ENCODE measurements around the gene SLC11A2. TPM values are rescaled to one million over a fixed set of nuclear protein-coding genes. Genes with fewer than 3 reads are reported as not detected.
A peak's percentile ranks its signal among the peaks of the same experiment; 100 is the strongest.
"Not testable (repeated sequence)": the region's sequence is repeated elsewhere in the genome, so short reads cannot be mapped to it uniquely, and the experiment has no call there.

The SLC11A2 gene
- polyA plus RNA-seq, 1 donor, result 22.4 TPM

DNA sequence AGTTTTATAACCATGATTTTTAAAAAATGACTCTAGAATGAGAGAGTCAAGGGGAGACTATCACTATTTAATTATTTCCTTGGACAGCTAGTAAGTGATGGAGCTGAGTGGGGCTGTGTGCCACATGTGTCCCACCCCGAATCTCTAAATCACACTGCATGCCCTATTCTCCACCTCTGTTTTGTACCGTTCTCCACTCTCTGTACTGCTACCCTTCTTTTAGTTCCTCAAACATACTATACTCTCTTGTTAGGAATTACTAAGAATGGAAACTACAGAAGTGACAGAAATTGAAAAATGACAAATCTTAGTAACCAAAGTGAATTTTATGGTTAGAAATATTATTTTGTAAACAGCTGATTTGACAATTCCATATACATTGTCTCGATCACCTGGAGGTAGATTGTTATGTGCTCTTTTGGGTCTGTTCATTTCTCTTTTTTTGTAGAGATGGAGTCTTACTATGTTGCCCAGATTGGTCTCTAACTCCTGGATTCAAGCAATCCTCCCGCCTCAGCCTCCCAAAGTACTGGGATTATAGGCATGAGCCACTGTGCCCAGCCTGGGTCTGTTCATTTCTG is 35.9 kb downstream of the SLC11A2 start:
- no peak for DNase-seq

DNA sequence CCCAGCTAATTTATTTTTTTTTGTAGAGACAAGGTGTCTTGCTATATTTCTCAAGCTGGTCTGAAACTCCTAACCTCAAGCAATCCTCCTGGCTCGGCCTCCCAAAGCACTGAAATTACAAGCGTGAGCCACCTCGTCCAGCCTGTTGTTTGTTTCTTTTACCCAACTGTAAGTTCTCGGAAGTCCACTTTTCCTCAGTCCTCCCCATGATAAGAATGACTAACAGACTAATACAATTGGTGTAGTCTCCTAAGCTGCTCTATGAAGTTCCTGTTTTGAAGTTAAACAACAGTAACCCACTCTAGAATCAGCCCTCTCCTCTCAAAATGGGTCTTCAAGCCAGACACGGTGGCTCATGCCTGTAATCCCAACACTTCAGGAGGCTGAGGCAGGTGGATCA is 37.3 kb downstream of the SLC11A2 start:
- DNase-seq, result no peak

DNA sequence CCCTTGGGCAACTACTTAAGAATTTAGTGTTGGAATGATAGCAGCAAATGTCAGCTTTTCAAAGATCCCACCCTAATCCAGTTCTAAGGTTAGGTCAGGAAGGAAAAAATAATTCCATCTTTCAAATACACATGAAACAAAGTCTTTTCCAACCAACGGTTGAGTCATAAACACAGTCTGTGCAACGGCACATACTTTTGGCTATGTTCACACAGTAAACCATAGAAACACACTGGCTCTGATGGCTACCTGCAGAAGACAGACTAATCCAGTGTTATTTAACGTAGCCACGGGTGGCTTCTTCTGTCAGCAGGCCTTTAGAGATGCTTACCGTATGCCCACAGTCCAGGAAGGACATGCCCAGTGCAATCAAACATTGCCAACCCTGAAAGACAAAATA is 38.1 kb downstream of the SLC11A2 start:
- DNase-seq, result no peak

DNA sequence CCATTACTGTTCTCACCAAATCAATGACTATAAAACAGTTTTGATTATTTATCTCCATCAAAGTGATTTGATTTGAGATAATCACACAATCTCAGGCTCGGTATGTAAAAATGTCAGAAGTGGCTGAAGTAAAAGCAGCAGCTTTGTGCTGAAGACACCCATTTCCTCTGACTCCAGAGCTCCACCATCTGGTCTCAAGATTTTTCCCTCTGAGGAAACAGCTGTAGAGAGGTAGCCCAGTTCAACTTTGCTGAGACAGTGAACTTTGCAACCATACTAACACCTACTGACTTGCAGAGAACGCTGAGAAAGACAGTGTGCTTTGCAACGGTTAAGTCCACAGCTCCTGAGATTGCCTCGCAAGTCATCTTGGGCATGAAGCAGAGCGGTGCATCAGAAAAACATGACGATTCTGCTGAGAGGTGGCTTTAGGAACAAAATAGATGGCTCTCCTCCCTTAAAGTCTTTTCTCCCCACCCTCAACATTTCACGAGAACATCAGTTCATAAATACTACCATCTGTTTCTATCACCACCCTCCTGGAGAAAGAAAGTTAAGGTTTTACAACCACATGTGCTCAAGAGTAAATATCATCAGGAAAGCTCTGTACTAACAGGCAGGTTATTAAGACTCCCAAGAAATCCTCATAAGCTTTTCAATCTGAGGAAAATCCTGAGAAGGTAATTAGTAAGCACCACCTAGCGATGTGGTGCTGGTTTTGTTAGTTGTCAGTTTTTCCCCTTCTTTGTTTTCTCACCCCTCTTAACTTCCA is 39.0 kb downstream of the SLC11A2 start:
- peak; percentile 70 for DNase-seq

DNA sequence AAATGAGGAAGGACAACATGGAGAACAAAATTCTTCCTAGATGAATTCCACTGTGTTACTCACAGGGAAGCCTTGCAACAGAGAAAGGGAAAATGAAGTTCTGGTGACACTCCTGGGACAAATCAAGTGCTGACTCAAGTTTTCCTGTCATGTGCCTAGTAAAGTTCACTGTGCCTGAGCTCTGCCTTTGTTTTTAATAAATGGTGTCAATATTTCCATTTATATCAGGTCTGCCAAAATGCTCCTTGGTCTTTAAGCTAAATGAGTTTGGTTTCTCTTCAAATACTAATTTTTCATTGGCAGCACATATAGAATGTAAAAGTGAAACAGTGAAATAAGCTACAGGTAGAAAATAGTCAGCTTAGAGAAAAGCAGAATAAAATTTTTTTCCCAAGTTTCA is 40.9 kb downstream of the SLC11A2 start:
- DNase-seq, result peak; percentile 84

DNA sequence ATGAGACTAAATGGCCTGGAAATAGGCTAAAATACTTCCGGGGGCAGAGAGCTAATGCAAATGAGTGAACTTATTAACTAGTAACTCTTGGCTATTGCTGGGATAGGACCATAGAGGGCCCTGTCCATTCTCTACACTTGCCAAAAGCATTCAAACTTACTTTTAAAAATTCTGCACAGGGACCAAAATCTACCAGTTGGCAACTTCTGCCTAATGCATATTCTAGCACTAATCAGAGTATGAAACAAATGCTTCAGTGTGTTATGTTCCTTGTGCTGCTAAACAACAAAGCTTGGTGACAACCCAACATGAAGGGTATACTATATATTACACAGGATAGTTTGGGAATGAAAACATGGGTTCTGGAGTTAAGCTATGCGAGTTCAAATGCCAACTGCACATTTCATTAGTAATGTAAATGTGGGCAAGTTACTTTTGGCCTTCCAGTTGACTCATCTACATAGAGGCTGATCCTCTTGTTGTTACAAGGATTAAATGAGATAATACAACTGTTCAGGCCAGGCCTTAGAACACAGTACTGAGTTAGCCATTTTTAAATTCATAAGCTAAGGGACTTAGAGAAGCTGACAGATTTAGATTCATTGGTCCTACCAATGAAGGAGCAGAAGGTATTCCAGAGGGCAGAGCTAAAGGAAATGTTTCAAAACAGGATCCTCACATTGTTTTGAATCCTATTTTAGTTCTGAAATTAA is 41.4 kb downstream of the SLC11A2 start:
- DNase-seq, result no peak

DNA sequence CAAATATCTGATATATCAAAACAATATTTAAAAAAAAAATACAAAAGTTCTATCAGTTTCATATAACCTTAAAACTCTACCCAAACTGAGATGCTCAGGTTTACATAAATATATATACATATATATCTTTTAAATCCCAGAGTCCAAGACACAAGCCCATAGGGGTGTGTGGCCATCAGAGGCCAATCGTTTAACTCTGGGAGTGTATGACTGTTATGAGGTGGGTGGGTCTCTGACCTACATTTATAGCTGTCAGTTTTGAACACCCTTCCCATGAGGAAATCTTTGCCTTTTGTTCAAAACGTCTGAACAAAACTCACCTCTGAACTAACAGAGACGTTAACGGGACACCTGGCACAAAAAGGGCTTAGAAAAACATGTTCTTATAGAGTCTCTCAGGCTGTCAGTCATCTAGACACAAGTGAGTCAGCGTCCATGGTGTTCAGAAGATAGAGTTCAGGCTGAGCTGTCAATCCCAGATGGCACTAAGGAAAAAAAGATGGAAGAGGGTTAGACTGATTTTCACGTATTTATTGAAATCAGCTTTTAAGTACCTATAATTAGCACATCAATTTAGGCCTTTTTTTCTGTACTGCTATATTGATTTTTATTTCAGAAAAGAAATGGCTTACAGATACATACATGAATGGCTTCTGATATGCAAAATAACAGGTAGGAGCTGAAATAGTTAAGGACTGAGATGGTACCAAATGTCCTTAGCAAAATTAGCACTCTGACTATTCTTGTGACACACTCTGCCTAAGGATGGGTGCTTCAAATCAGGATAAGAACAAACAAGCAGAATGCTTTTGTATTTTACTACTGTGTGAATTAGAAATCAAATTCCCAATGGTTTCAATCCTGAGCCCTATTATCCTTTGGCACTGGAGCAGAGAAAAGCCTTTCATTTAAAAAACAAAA is 44.6 kb downstream of the SLC11A2 start:
- DNase-seq, result no peak

DNA sequence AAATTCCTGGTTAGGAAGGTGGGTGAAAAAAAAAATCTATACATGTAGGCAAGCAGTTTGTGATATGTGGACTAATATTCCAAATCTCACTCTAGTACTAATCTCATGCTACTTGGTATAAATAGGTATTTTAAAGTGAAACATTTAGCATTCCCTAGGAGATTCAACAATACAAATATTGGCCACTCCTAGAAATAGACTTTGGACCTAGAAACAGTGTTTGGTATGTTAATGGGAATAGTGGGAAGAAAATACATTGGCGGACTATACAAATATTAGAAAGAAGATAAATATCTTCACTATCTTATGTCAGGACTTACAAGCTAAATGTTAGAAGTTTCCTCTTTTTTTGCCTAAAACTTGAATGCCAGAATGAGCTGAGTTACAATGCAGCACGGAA is 45.6 kb downstream of the SLC11A2 start:
- no peak for DNase-seq

DNA sequence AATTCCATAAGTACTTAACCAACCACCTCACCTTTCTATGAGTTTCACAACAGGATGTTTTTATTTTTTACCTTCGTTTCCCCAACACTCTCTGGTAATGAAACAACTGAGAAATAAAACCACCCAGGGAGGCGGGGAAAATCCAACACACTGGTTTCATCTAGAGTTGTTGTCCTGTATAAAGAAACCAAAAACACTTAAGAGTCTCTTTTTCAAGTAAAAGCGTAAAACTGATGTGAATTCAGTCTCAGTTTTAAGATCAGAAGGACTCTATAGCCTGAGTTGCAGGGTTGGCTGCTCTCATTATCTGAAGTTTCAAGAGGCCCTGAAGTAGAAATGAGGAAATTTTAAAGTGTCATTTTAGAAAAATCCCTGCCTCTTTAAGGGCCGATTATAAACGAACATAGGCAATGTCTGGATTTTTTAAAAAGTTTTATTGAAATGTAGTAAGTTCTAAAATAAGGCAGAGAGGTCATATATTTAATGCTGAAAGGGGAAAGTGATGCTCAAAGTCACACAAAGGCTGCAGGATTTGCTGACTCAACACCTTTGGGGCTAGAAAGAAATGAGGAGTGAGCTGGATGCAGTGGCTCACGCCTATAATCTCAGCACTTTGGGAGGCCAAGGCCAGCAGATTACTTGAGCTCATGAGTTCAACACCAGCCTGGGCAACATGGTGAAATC is 46.7 kb downstream of the SLC11A2 start:
- DNase-seq, result no peak

DNA sequence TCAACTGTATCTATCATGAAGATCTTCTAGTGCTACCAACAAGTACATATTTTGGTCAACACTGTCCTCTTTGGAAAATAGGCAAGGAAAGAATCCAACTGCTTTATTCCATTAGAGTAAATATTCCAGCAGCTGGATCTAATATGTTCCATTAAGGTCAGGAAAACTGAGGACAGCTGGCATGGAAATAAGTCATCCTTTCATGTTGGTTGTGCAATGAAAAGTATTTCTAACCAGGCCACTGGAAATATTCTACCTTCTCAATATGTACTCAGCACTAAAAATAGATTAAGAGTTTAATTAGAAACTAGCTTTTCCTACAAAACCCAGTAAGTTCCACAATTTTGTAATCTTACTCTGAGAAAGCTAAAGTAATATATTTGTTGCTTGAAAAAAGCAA is 54.2 kb downstream of the SLC11A2 start:
- DNase-seq, result no peak

DNA sequence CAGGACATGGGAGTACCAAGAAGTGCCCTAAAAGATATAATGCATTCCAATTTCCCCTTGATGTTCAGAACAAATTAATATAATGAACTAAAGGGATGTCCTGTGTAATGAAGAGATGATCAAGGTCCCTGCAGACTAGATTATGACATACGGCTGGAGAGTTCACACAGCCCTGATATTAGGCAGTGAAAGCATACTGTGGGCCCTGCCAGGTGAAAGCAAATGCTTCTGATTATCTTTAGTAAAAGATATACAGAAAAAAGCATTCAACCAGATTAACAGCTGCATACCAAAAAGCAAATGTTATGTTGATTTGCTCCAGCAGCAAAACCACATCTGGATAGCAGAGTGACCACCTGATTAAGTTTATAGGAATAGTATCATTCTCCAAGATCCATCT is 61.8 kb downstream of the SLC11A2 start:
- DNase-seq, result no peak

DNA sequence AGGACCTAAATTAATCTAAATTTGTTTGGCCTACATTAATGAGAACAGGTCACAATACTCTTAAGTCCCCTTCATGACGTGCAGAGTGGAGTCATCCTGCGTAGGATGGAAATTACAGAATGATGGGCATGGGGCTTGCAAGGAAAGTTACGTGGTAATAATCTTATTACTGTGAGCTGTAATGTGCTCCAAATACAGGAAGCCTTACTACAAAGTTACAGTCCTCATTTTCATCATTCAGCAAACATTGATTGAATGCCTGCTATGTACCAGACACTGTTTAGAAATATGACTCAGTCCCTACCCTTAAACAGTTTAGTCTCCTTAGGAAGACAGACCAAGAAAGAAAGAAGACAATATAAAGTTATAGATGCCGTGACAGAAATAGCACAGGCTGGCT is 64.5 kb downstream of the SLC11A2 start:
- DNase-seq, result no peak

DNA sequence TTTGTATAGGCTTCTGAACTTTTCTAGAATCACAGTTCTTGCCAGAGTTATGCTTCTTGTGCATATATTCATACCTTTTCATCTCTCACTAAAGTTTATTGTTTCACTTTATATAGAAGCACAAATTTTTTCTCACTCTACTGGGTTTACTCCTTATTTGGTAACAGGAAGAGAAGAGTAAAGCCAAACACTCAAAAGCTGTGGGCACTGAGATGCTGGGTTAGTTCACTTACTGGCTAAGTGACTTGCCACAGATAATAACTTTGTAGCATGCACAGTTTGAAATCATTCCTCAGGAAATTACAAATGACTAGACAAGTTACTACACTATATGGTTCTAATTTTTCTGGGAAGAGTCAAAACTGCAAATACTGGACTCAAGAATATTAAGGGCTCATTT is 66.1 kb downstream of the SLC11A2 start:
- DNase-seq, result no peak

DNA sequence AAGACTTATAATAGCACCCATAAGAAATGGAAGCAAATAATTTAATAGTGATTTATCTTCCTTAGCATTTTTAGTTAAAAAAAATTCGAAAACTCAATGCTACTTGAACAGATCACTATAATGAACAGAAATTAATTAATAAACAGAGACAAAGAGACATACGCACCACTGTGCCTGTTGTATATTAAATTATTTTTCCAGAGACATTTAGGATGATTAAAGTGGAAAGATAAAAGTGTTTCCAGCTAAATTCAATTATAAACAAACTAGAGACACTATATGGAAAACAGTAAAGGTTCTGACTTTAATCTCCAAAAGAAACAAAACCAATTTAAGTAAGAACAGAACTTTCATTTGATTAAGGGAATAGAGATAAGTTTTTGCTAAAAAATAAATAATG is 70.5 kb downstream of the SLC11A2 start:
- DNase-seq, result no peak

DNA sequence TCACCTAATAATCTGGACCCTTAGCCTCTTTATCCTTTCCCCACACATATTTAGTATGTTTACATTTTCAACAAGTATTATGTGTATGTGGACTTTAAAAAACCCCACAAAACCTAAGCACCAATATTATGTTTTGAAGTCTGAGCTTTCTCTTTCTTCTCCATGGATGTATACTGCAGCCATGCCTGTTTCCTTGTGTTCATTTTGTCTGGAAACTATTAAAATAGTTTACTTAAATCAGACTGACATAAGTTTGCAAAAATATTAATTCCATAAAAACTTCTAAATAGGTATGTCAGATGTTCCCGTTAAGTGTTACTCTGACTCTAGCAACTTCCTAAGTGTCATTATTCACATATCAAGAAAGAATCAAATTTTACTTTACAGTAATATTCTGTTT is 70.9 kb downstream of the SLC11A2 start:
- no peak for DNase-seq

DNA sequence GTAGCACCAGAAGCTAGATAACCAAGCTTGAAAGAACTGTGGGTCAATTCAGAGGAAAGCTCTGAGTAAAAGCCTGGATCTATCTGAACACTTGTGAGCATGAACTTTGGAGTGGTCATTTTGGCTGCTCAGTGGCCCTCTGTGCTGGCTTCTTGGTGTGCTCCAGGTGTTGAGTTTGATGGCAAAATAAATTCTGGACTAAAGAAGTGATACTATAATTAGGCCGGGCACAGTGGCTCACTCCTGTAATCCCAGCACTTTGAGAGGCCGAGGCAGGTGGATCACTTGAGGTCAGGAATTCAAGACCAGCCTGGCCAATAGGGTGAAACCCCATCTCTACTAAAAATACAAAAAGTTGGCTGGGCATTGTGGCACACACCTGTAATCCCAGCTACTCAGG is 71.4 kb downstream of the SLC11A2 start:
- not testable (repeated sequence) for DNase-seq

DNA sequence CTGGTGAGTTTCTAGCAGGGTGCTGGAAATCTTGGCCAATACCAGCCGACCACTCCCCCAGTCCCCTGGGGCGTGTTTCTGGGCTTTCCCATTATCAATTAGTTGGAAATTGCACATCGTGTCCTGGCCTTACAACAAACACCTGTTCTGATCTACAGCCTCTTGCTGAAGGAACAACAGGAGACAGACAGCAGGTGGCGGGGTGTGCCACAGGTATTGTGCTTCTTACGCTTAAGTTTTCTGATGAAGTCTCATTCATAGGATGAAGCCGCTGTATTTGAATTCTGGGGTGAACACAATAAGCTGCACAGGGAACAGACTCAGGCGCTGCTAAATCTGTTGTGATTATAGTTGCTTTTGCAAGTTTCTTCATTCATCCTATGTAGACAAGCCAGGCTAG is 73.1 kb downstream of the SLC11A2 start:
- no peak for DNase-seq

DNA sequence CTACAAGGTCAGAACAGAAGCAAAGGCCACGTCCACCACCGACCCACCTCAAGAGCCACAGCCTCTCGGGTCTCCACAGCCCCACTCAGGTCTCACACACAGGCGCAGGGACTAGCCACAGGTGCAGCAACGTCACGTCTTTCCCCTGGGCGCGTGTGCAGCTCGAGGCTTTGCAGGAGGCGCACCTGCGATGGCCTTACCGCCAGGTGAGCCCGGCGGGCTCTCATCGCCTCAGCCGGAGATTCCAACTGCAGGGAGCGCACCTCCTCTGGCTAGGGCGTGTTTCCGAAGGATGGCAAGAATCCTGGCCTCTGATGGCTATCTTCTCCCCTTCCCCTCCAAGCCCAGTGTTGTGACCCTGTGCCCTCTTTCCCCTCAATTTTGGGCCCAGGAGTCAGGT is 73.7 kb downstream of the SLC11A2 start, which contains the start of gene HIGD1C:
HIGD1C (plus strand) TSS at position 35 of the 400 bp plus-strand sequence. CDS start 1,455 bp downstream, outside the sequence.
- no peak for DNase-seq

DNA sequence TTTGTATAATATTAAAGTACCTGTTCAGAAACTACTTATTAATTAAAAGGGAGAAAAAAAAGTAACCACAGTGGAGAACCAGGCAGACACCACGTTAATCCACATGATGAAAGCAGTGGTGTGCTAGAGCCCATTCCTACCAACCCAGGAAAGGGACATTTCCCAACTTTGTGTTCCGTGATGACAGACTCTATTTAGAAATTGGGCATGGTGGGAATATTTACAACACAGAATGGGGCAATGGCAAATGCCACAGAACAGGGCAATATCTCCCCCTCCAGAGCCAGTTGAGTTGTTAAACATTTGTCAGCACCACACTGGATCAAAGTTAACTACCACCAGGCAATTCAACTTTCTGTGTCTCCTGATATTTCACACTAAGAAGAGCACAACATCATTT is 75.1 kb downstream of the SLC11A2 start:
- DNase-seq, result no peak

DNA sequence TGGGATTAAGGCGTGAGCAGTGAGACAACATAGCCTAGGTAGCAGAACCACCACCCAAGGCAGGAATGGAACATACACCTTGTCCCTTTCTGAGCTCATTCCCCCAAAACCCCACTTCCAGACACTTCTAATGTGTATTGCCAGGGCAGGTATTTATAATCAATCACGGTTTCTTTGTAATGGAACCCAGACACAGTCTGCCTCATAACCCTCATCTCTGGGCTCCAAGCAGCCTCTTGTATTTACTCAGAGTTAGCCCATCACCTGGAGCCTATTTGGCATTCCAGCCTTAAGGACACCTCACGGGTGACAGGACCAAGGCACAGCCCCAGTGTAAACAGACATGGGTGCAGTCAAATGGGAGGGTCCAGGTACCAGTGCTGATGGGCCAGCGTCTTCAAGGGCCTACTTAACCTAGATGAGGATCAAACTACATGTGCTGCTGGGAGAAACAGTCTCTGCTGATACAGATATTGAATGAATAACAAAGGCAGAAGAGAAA is 76.3 kb downstream of the SLC11A2 start:
- DNase-seq, result no peak

DNA sequence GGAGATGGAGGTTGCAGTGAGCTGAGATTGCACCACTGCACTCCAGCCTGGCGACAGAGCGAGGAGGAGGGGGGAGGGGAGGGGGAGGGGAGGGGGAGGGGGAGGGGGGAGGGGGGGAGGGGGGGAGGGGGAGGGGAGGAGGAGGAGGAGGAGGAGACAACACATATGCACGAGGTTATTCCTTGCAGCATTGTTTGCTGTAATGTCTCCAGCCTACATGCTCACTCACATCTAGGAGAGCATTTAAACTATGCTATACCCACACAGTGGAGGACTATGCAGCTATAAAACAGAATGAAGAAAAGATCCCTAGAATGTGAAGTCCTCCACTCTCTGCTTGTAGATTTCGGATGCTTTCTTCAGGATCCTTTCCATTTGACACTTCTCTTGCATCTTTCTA is 77.4 kb downstream of the SLC11A2 start:
- no peak for DNase-seq

All from hindlimb muscle (tissue), 1 donor.